GM23338 (cell line): ENCODE results near the gene RBM34. TPM values are rescaled to one million over a fixed set of nuclear protein-coding genes. Genes with fewer than 3 reads are reported as not detected.

Experiments
- ATAC-seq: fragments of 200-7000 bp; cut with Tn5 transposase; 3 replicates; pipeline ENCODE4 v1.9.1; 2020
- DNase-seq: peaks from one replicate; pipeline ENCODE4 v3.0.0-alpha.2; 2015; ENCODE audit warnings: low spot score
- H2AFZ ChIP-seq: fragments of 200-600 bp; sonication (generic); 2 replicates; pipeline ENCODE4 v1.8.0; 2016; ENCODE audit warnings: antibody characterized with exemption, mild to moderate bottlenecking, moderate library complexity
- H3F3A ChIP-seq: fragments of 200-600 bp; sonication (generic); replicated peaks from 2 replicates; pipeline ENCODE4 v1.8.0; 2017; ENCODE audit warnings: antibody characterized with exemption, mixed run types, low read depth
- H3K27ac ChIP-seq: fragments of 200-600 bp; sonication (generic); 2 replicates; pipeline ENCODE4 v1.6.1; 2016; ENCODE audit warnings: low read depth
- H3K27me3 ChIP-seq: fragments of 200-600 bp; sonication (generic); 2 replicates; pipeline ENCODE4 v1.8.0; 2016; ENCODE audit warnings: mild to moderate bottlenecking, mixed run types, moderate library complexity; ENCODE audit not compliant: insufficient read depth
- H3K36me3 ChIP-seq: fragments of 200-600 bp; sonication (generic); 2 replicates; pipeline ENCODE4 v1.8.0; 2016; ENCODE audit warnings: mild to moderate bottlenecking; ENCODE audit not compliant: insufficient read depth
- H3K4me1 ChIP-seq: fragments of 200-600 bp; sonication (generic); 2 replicates; pipeline ENCODE4 v1.8.0; 2016; ENCODE audit warnings: mild to moderate bottlenecking, moderate library complexity; ENCODE audit not compliant: insufficient read depth
- H3K4me2 ChIP-seq: fragments of 200-600 bp; sonication (generic); 2 replicates; pipeline ENCODE4 v1.7.1; 2017; ENCODE audit warnings: mixed run types
- H3K4me3 ChIP-seq: fragments of 200-600 bp; sonication (generic); 2 replicates; pipeline ENCODE4 v1.6.1; 2016; ENCODE audit warnings: mixed run types
- H3K79me2 ChIP-seq: fragments of 200-600 bp; sonication (generic); replicated peaks from 2 replicates; pipeline ENCODE4 v1.8.0; 2017; ENCODE audit warnings: mild to moderate bottlenecking; ENCODE audit not compliant: insufficient read depth
- H3K9me2 ChIP-seq: fragments of 200-600 bp; sonication (generic); 2 replicates; pipeline ENCODE4 v1.8.0; 2017; ENCODE audit not compliant: insufficient read depth
- H4K20me1 ChIP-seq: fragments of 200-600 bp; sonication (generic); replicated peaks from 2 replicates; pipeline ENCODE4 v1.8.0; 2017; ENCODE audit warnings: mild to moderate bottlenecking; ENCODE audit not compliant: insufficient read depth
- H3K27ac Mint-ChIP-seq: 2 replicates; pipeline ENCODE4 v1.8.0; 2020; ENCODE audit warnings: inconsistent platforms, mild to moderate bottlenecking, moderate library complexity, mixed read lengths
- H3K27me3 Mint-ChIP-seq: 3 replicates; pipeline ENCODE4 v1.8.0; 2022; ENCODE audit warnings: low read depth, mild to moderate bottlenecking, moderate library complexity, mixed read lengths, inconsistent platforms; ENCODE audit not compliant: insufficient read depth, poor library complexity
- H3K36me3 Mint-ChIP-seq: 3 replicates; pipeline ENCODE4 v1.8.0; 2021; ENCODE audit warnings: low read depth, mild to moderate bottlenecking, inconsistent platforms, moderate library complexity, mixed read lengths
- H3K4me1 Mint-ChIP-seq: 3 replicates; pipeline ENCODE4 v1.8.0; 2020; ENCODE audit warnings: mild to moderate bottlenecking, inconsistent platforms, mixed read lengths
- H3K4me3 Mint-ChIP-seq: 3 replicates; pipeline ENCODE4 v1.8.0; 2021; ENCODE audit warnings: moderate library complexity, mild to moderate bottlenecking, inconsistent platforms, mixed read lengths
- H3K9me3 Mint-ChIP-seq: 3 replicates; pipeline ENCODE4 v1.8.0; 2020; ENCODE audit warnings: moderate library complexity, mild to moderate bottlenecking, inconsistent platforms, mixed read lengths
- CREB1 ChIP-seq: fragments of 250-450 bp; sonication (Bioruptor Pico); IDR thresholded peaks from 2 replicates; pipeline ENCODE4 v1.5.0; 2020; ENCODE audit warnings: low read depth, mild to moderate bottlenecking, moderate library complexity
- CTCF ChIP-seq, 2 experiments: fragments of 200-600 bp in 1 of 2; sonication (generic) in 1 of 2; conservative IDR thresholded peaks; 2 replicates each; pipeline versions ENCODE4 v1.5.1 to v1.6.1; 2016 to 2017; ENCODE audit warnings: antibody characterized with exemption in 2 of 2, low read depth in 2 of 2, mild to moderate bottlenecking in 2 of 2, moderate library complexity in 1 of 2
- ETS1 ChIP-seq: IDR thresholded peaks from 2 replicates; pipeline ENCODE4 v1.6.1; 2016; ENCODE audit warnings: antibody characterized with exemption
- EZH2 ChIP-seq: fragments of 200-600 bp; sonication (generic); IDR thresholded peaks from one replicate; pipeline ENCODE4 v1.8.0; 2017; ENCODE audit warnings: antibody characterized with exemption, mild to moderate bottlenecking, low read depth; ENCODE audit not compliant: unreplicated experiment
- EZH2phosphoT487 ChIP-seq: fragments of 200-600 bp; sonication (generic); IDR thresholded peaks from one replicate; pipeline ENCODE4 v1.8.1; 2018; ENCODE audit warnings: antibody characterized with exemption; ENCODE audit not compliant: unreplicated experiment
- JUNB ChIP-seq: IDR thresholded peaks from one replicate; pipeline ENCODE4 v1.6.1; 2016; ENCODE audit warnings: antibody characterized with exemption; ENCODE audit not compliant: unreplicated experiment
- NANOG ChIP-seq: IDR thresholded peaks from 2 replicates; pipeline ENCODE4 v1.6.1; 2016; ENCODE audit warnings: antibody characterized with exemption, borderline replicate concordance
- POLR2AphosphoS5 ChIP-seq: IDR thresholded peaks from 2 replicates; pipeline ENCODE4 v1.6.1; 2016; ENCODE audit warnings: antibody characterized with exemption, low read depth
- STAT1 ChIP-seq: IDR thresholded peaks from one replicate; pipeline ENCODE4 v1.6.1; 2016; ENCODE audit warnings: antibody characterized with exemption; ENCODE audit not compliant: unreplicated experiment
- ZNF114 ChIP-seq: fragments of 250-450 bp; sonication (Bioruptor Pico); IDR thresholded peaks from 2 replicates; pipeline ENCODE4 v1.5.0; 2020; ENCODE audit warnings: mild to moderate bottlenecking, moderate library complexity
- ZNF331 ChIP-seq: fragments of 250-450 bp; sonication (Bioruptor Pico); IDR thresholded peaks from 2 replicates; pipeline ENCODE4 v1.5.0; 2020; ENCODE audit warnings: low read depth, mild to moderate bottlenecking, moderate library complexity
- polyA plus RNA-seq: library from polyadenylated mRNA; unstranded; fragments of >200 nt; fragmentation: Nextera tagmentation; extraction: Ambion mirVana; gene quantifications from 2 replicates; pipeline ENCODE4 v1.2.1, GENCODE V29; 2016
- total RNA-seq: library from RNA; depleted of rRNA; stranded (reverse); fragments of >200 nt; shearing (Covaris generic); gene quantifications from 2 replicates; pipeline ENCODE4 v1.2.3, GENCODE V29; 2014
- TF ChIP-seq, protein P1 (sequence below): IDR thresholded peaks from one replicate; pipeline ENCODE4 v1.6.1; 2018; ENCODE audit warnings: antibody characterized with exemption; ENCODE audit not compliant: unreplicated experiment
- TF ChIP-seq, protein P2 (sequence below): fragments of 250-450 bp; sonication (Bioruptor Pico); IDR thresholded peaks from 2 replicates; pipeline ENCODE4 v1.5.0; 2020; ENCODE audit warnings: mild to moderate bottlenecking, moderate library complexity

RBM34 gene
- total and polyA plus RNA-seq, 2 experiments from 2014 or later, result 51.8 to 177 TPM

DNA sequence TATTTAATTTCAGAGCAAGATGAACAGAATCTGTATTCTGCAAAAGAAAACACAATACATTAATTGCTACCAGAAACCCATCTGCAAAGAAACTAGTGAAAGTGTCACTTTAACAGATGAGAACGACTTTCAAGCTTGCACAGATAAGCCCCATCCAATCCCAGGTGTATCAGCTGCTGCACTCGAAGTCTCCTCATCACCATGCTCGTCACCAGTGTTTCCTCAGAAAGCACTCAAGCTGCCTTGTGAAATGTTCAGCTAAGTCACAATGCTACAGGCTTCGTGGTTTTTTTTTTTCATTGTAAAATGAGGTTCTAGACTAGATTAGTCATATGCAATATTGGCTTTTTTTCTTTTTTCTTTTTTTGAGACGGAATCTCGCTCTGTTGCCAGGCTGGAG lies 29.1 kb downstream of the RBM34 start:
- ATAC-seq (no peak), DNase-seq (no peak)
- peaks cover 9% of the 10 kb centered on the region; the same call in 2 of the 3 replicates for H3K4me1 Mint-ChIP-seq
- Histone ChIP-seq H3K27ac (peak overlapping the region; percentile 30; the same call in 1 of the 2 replicates), H3K4me3 (no peak overlapping the region), H3K9me2 (no peaks in the 10 kb centered on the region), H4K20me1 (peaks cover 9% of the 10 kb centered on the region), H3K4me2 (no peak overlapping the region), H3F3A (0 out of 2 replicates have a peak, but pooled peaks cover 6% of the 10 kb centered on the region), H3K27me3 (no peaks in the 10 kb centered on the region), H3K36me3 (peaks cover 27% of the 10 kb centered on the region), H3K79me2 (peaks cover 17% of the 10 kb centered on the region), H3K4me1 (peaks cover 12% of the 10 kb centered on the region), H2AFZ (no peak overlapping the region)
- peaks cover 15% of the 10 kb centered on the region for H3K27me3 Mint-ChIP-seq
- H3K9me3 Mint-ChIP-seq, result no peaks in the 10 kb centered on the region; the same call in 2 of the 3 replicates
- H3K4me3 Mint-ChIP-seq, result no peak overlapping the region
- H3K36me3 Mint-ChIP-seq, result peaks cover 69% of the 10 kb centered on the region
- no peak overlapping the region for H3K27ac Mint-ChIP-seq
- no peak for TF ChIP-seq NANOG
- TF ChIP-seq POLR2AphosphoS5, result no peak
- no peak for TF ChIP-seq EZH2phosphoT487
- no peak for TF ChIP-seq STAT1
- no peak for TF ChIP-seq EZH2
- TF ChIP-seq, protein P1, sequence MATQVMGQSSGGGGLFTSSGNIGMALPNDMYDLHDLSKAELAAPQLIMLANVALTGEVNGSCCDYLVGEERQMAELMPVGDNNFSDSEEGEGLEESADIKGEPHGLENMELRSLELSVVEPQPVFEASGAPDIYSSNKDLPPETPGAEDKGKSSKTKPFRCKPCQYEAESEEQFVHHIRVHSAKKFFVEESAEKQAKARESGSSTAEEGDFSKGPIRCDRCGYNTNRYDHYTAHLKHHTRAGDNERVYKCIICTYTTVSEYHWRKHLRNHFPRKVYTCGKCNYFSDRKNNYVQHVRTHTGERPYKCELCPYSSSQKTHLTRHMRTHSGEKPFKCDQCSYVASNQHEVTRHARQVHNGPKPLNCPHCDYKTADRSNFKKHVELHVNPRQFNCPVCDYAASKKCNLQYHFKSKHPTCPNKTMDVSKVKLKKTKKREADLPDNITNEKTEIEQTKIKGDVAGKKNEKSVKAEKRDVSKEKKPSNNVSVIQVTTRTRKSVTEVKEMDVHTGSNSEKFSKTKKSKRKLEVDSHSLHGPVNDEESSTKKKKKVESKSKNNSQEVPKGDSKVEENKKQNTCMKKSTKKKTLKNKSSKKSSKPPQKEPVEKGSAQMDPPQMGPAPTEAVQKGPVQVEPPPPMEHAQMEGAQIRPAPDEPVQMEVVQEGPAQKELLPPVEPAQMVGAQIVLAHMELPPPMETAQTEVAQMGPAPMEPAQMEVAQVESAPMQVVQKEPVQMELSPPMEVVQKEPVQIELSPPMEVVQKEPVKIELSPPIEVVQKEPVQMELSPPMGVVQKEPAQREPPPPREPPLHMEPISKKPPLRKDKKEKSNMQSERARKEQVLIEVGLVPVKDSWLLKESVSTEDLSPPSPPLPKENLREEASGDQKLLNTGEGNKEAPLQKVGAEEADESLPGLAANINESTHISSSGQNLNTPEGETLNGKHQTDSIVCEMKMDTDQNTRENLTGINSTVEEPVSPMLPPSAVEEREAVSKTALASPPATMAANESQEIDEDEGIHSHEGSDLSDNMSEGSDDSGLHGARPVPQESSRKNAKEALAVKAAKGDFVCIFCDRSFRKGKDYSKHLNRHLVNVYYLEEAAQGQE, result no peak
- TF ChIP-seq CTCF (conservative IDR thresholded peaks at IDR 0.05; ENCODE audit: low read depth in 2 of 2), result no peak
- no peak for TF ChIP-seq CREB1 (CRISPR knock-in tag)
- no peak for TF ChIP-seq JUNB
- no peak for TF ChIP-seq ZNF331 (CRISPR knock-in tag)
- TF ChIP-seq ETS1, result no peak
- TF ChIP-seq, protein P2, sequence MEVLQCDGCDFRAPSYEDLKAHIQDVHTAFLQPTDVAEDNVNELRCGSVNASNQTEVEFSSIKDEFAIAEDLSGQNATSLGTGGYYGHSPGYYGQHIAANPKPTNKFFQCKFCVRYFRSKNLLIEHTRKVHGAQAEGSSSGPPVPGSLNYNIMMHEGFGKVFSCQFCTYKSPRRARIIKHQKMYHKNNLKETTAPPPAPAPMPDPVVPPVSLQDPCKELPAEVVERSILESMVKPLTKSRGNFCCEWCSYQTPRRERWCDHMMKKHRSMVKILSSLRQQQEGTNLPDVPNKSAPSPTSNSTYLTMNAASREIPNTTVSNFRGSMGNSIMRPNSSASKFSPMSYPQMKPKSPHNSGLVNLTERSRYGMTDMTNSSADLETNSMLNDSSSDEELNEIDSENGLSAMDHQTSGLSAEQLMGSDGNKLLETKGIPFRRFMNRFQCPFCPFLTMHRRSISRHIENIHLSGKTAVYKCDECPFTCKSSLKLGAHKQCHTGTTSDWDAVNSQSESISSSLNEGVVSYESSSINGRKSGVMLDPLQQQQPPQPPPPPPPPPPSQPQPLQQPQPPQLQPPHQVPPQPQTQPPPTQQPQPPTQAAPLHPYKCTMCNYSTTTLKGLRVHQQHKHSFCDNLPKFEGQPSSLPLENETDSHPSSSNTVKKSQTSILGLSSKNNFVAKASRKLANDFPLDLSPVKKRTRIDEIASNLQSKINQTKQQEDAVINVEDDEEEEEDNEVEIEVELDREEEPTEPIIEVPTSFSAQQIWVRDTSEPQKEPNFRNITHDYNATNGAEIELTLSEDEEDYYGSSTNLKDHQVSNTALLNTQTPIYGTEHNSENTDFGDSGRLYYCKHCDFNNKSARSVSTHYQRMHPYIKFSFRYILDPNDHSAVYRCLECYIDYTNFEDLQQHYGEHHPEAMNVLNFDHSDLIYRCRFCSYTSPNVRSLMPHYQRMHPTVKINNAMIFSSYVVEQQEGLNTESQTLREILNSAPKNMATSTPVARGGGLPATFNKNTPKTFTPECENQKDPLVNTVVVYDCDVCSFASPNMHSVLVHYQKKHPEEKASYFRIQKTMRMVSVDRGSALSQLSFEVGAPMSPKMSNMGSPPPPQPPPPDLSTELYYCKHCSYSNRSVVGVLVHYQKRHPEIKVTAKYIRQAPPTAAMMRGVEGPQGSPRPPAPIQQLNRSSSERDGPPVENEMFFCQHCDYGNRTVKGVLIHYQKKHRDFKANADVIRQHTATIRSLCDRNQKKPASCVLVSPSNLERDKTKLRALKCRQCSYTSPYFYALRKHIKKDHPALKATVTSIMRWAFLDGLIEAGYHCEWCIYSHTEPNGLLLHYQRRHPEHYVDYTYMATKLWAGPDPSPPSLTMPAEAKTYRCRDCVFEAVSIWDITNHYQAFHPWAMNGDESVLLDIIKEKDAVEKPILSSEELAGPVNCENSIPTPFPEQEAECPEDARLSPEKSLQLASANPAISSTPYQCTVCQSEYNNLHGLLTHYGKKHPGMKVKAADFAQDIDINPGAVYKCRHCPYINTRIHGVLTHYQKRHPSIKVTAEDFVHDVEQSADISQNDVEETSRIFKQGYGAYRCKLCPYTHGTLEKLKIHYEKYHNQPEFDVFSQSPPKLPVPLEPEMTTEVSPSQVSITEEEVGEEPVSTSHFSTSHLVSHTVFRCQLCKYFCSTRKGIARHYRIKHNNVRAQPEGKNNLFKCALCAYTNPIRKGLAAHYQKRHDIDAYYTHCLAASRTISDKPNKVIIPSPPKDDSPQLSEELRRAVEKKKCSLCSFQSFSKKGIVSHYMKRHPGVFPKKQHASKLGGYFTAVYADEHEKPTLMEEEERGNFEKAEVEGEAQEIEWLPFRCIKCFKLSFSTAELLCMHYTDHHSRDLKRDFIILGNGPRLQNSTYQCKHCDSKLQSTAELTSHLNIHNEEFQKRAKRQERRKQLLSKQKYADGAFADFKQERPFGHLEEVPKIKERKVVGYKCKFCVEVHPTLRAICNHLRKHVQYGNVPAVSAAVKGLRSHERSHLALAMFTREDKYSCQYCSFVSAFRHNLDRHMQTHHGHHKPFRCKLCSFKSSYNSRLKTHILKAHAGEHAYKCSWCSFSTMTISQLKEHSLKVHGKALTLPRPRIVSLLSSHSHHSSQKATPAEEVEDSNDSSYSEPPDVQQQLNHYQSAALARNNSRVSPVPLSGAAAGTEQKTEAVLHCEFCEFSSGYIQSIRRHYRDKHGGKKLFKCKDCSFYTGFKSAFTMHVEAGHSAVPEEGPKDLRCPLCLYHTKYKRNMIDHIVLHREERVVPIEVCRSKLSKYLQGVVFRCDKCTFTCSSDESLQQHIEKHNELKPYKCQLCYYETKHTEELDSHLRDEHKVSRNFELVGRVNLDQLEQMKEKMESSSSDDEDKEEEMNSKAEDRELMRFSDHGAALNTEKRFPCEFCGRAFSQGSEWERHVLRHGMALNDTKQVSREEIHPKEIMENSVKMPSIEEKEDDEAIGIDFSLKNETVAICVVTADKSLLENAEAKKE (CRISPR knock-in tag), result no peak
- TF ChIP-seq ZNF114, result no peak
